BJ (cell line): ENCODE data around the gene PHLDA3. TPM values are rescaled to one million over a fixed set of nuclear protein-coding genes. Genes with fewer than 3 reads are reported as not detected.

ENCODE experiments used
- CTCF ChIA-PET: fragments of 350-600 bp; formaldehyde crosslinking; extraction: SDS; loops from one replicate; lab custom pipeline; 2021; ENCODE audit warnings: antibody characterized with exemption, inconsistent platforms; lab: Yijun Ruan, JAX
- POLR2A ChIA-PET: fragments of 300-600 bp; sonication (Branson Sonifier 250); formaldehyde crosslinking; extraction: SDS; loops from one replicate; lab custom pipeline; 2021; ENCODE audit warnings: antibody characterized with exemption; lab: Charles Lee
- DNase-seq: peaks from one replicate; pipeline ENCODE4 v3.0.0-alpha.2; 2011; ENCODE audit warnings: low read depth
- H3K27me3 ChIP-seq: 2 replicates; pipeline ENCODE4 v1.6.0; 2011; ENCODE audit warnings: low read length; ENCODE audit not compliant: control insufficient read depth, insufficient read depth
- H3K36me3 ChIP-seq: 2 replicates; pipeline ENCODE4 v1.5.1; 2011; ENCODE audit warnings: low read length; ENCODE audit not compliant: control insufficient read depth, insufficient read depth
- H3K4me3 ChIP-seq: 2 replicates; pipeline ENCODE4 v1.5.1; 2011; ENCODE audit warnings: low read depth, mild to moderate bottlenecking, control low read depth, low read length
- CTCF ChIP-seq: IDR thresholded peaks from 2 replicates; pipeline ENCODE4 v1.5.1; 2011; ENCODE audit warnings: low read depth, mild to moderate bottlenecking, control low read depth, inconsistent platforms, low read length, moderate library complexity; ENCODE audit not compliant: insufficient read depth
- polyA plus RNA-seq: library from polyadenylated mRNA; depleted of rRNA; stranded (reverse); fragments of >200 nt; gene quantifications from 2 replicates; pipeline ENCODE4 v1.2.3, GENCODE V29; 2011

The PHLDA3 gene
- polyA plus RNA-seq, 1 experiment = 130 TPM

GRCh38 chr1:201424146-201424545, 44.8 kb downstream of the PHLDA3 start:
- POLR2A ChIA-PET = no interaction called here
- no peak for TF ChIP-seq CTCF

GRCh38 chr1:201423655-201424054, 45.3 kb downstream of the PHLDA3 start:
- Histone ChIP-seq H3K27me3 (peaks cover 13% of the 10 kb centered on the region; the same call in 1 of the 2 replicates), H3K36me3 (no peaks in the 10 kb centered on the region), H3K4me3 (no peak overlapping the region)
- no peak for DNase-seq
- TF ChIP-seq CTCF = no peak
- ChIA-PET POLR2A (no interaction called here), CTCF (interaction anchor here (1.9 kb wide), 1 partner anchor 12 kb away, joined by 8 read pairs; no protein-coding TSS in a partner anchor)

More at GRCh38 chr1:201424146-201424545, 44.8 kb downstream of the PHLDA3 start:
- CTCF ChIA-PET = interaction anchor here (1.0 to 1.9 kb wide), 2 partner anchors 9 to 12 kb away, joined by 3 to 8 read pairs; no protein-coding TSS in a partner anchor
- Histone ChIP-seq H3K36me3 (no peaks in the 10 kb centered on the region), H3K27me3 (peaks cover 13% of the 10 kb centered on the region; the same call in 1 of the 2 replicates), H3K4me3 (no peak overlapping the region)
- DNase-seq = no peak

GRCh38 chr1:201422436-201423030, 46.5 kb downstream of the PHLDA3 start:
- no peak for TF ChIP-seq CTCF
- ChIA-PET CTCF (interaction anchor here (1.6 to 2.7 kb wide), 2 partner anchors 13 to 15 kb away, joined by 4 to 17 read pairs; no protein-coding TSS in a partner anchor), POLR2A (no interaction called here)
- no peak for DNase-seq
- H3K27me3 ChIP-seq = peaks cover 14% of the 10 kb centered on the region; the same call in 1 of the 2 replicates
- H3K4me3 ChIP-seq = no peak overlapping the region
- H3K36me3 ChIP-seq = no peaks in the 10 kb centered on the region

GRCh38 chr1:201422026-201422425, 47.0 kb downstream of the PHLDA3 start:
- H3K27me3 ChIP-seq = peaks cover 17% of the 10 kb centered on the region
- DNase-seq = no peak
- ChIA-PET POLR2A (interaction anchor here (0.6 kb wide), 1 partner anchor 109 kb away, joined by 3 read pairs; no protein-coding TSS in a partner anchor), CTCF (interaction anchor here (1.6 to 2.7 kb wide), 2 partner anchors 14 to 15 kb away, joined by 4 to 17 read pairs; no protein-coding TSS in a partner anchor)
- H3K36me3 ChIP-seq = no peaks in the 10 kb centered on the region
- no peak for TF ChIP-seq CTCF
- H3K4me3 ChIP-seq = no peak overlapping the region

- Histone ChIP-seq H3K27me3 (peaks cover 19% of the 10 kb centered on the region), H3K36me3 (no peaks in the 10 kb centered on the region), H3K4me3 (no peak overlapping the region)
- DNase-seq = no peak
- no peak for TF ChIP-seq CTCF
- ChIA-PET POLR2A (no interaction called here), CTCF (interaction anchor here (0.6 to 2.7 kb wide), 4 partner anchors 12 to 59 kb away, joined by 4 to 17 read pairs (median 4); no protein-coding TSS in a partner anchor)
Measured at GRCh38 chr1:201421041-201421440, 47.9 kb downstream of the PHLDA3 start.
